Mesothelial cell of epicardium (in vitro differentiated cells): ENCODE results near the gene XK. TPM values are rescaled to one million over a fixed set of nuclear protein-coding genes. Genes with fewer than 3 reads are reported as not detected.

Experiments
- DNase-seq, 2 experiments: peaks; one replicate each; pipeline ENCODE4 v3.0.0; 2021; ENCODE audit warnings: low spot score in 2 of 2; ENCODE audit not compliant: unreplicated experiment in 2 of 2
- H3K27ac Mint-ChIP-seq: 2 replicates; pipeline ENCODE4 v1.8.0; 2021; ENCODE audit warnings: mixed read lengths
- H3K27me3 Mint-ChIP-seq: 2 replicates; pipeline ENCODE4 v1.8.0; 2021; ENCODE audit warnings: low read depth, mixed read lengths
- H3K36me3 Mint-ChIP-seq: 2 replicates; pipeline ENCODE4 v1.8.0; 2021; ENCODE audit warnings: mixed read lengths
- H3K4me1 Mint-ChIP-seq: 2 replicates; pipeline ENCODE4 v1.8.0; 2021; ENCODE audit warnings: mixed read lengths
- H3K4me3 Mint-ChIP-seq: 2 replicates; pipeline ENCODE4 v1.8.0; 2021; ENCODE audit warnings: mild to moderate bottlenecking, moderate library complexity, mixed read lengths
- H3K9me3 Mint-ChIP-seq: 2 replicates; pipeline ENCODE4 v1.8.0; 2021; ENCODE audit warnings: mixed read lengths
- total RNA-seq: library from RNA; stranded (reverse); gene quantifications from 3 replicates; pipeline ENCODE4 v1.2.1, GENCODE V29; 2021
- TF ChIP-seq, protein P1 (sequence below): fragments of 200-600 bp; sonication (generic); IDR thresholded peaks from one replicate; pipeline ENCODE4 v1.5.0; 2021; ENCODE audit warnings: antibody characterized with exemption; ENCODE audit not compliant: unreplicated experiment

The XK gene
- total RNA-seq, 1 donor from 2014 or later = 0.51 TPM

DNA sequence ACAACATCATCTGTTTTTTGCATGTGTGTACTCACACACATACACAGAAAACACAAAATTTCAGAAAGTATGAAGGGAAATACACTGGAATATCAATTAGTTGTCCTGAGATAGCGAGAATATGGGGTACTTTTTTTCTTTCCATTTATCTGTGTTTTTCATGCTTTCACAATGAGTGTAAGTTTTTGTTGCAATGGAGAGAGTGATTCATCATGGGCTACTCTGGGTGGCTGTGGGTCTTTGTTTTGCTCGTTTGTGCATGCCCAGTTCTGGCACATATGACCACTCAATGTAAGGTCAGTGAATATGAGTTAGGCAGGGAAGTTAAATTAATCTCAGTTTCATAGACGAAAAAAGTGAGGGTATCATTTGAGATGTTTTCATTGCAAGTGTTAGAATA is 26.9 kb downstream of the XK start:
- Mint-ChIP-seq H3K27me3 (no peaks in the 10 kb centered on the region), H3K36me3 (no peaks in the 10 kb centered on the region), H3K27ac (no peak overlapping the region), H3K4me1 (no peaks in the 10 kb centered on the region), H3K4me3 (no peak overlapping the region), H3K9me3 (peaks cover 21% of the 10 kb centered on the region)
- TF ChIP-seq, protein P1, sequence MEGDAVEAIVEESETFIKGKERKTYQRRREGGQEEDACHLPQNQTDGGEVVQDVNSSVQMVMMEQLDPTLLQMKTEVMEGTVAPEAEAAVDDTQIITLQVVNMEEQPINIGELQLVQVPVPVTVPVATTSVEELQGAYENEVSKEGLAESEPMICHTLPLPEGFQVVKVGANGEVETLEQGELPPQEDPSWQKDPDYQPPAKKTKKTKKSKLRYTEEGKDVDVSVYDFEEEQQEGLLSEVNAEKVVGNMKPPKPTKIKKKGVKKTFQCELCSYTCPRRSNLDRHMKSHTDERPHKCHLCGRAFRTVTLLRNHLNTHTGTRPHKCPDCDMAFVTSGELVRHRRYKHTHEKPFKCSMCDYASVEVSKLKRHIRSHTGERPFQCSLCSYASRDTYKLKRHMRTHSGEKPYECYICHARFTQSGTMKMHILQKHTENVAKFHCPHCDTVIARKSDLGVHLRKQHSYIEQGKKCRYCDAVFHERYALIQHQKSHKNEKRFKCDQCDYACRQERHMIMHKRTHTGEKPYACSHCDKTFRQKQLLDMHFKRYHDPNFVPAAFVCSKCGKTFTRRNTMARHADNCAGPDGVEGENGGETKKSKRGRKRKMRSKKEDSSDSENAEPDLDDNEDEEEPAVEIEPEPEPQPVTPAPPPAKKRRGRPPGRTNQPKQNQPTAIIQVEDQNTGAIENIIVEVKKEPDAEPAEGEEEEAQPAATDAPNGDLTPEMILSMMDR = no peak
- DNase-seq = no peak

- TF ChIP-seq, protein P1 = no peak
- H3K27ac Mint-ChIP-seq = no peak overlapping the region
- no peak overlapping the region for H3K4me3 Mint-ChIP-seq
- peaks cover 28% of the 10 kb centered on the region for H3K9me3 Mint-ChIP-seq
- DNase-seq = no peak
- H3K4me1 Mint-ChIP-seq = no peaks in the 10 kb centered on the region
- H3K27me3 Mint-ChIP-seq = no peaks in the 10 kb centered on the region
- no peaks in the 10 kb centered on the region for H3K36me3 Mint-ChIP-seq
Observed at GRCh38 chrX:37714479-37714878, 28.9 kb downstream of the XK start.

GRCh38 chrX:37716602-37717001 is 31.0 kb downstream of the XK start:
- no peaks in the 10 kb centered on the region for H3K36me3 Mint-ChIP-seq
- no peaks in the 10 kb centered on the region for H3K4me1 Mint-ChIP-seq
- TF ChIP-seq, protein P1 = no peak
- H3K9me3 Mint-ChIP-seq = peaks cover 37% of the 10 kb centered on the region
- H3K4me3 Mint-ChIP-seq = no peak overlapping the region
- H3K27me3 Mint-ChIP-seq = no peaks in the 10 kb centered on the region
- no peak for DNase-seq
- H3K27ac Mint-ChIP-seq = no peak overlapping the region

- Mint-ChIP-seq H3K27ac (no peak overlapping the region), H3K9me3 (peaks cover 43% of the 10 kb centered on the region), H3K27me3 (no peaks in the 10 kb centered on the region), H3K4me1 (peaks cover 2% of the 10 kb centered on the region), H3K36me3 (no peaks in the 10 kb centered on the region), H3K4me3 (no peak overlapping the region)
- TF ChIP-seq, protein P1 = no peak
- no peak for DNase-seq
Observed at GRCh38 chrX:37717708-37718107, 32.1 kb downstream of the XK start.

DNA sequence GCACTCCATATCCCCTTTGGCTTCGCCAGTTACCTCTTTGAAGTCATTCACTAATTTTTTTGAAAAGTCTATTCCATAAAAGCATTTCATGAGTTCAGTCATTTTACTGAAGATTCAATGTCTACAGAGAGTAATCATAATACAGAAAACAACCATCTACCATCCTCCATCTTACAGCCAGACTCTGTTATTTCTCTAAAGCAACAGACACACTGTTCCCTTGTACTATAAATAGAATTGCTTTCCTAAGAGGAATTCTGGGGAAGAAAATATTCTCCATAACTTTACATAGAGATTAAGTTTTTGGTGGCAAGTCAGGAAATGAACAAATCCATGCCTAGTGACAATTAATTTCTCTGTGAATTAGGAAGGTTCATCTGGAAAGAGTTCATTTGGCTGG is 37.0 kb downstream of the XK start:
- H3K27me3 Mint-ChIP-seq = no peaks in the 10 kb centered on the region
- H3K4me3 Mint-ChIP-seq = no peak overlapping the region
- H3K9me3 Mint-ChIP-seq = peaks cover 62% of the 10 kb centered on the region
- no peak for DNase-seq
- H3K36me3 Mint-ChIP-seq = no peaks in the 10 kb centered on the region
- TF ChIP-seq, protein P1 = no peak
- no peak overlapping the region for H3K27ac Mint-ChIP-seq
- peaks cover 2% of the 10 kb centered on the region for H3K4me1 Mint-ChIP-seq

- DNase-seq = no peak
- H3K36me3 Mint-ChIP-seq = no peaks in the 10 kb centered on the region
- no peak overlapping the region for H3K4me3 Mint-ChIP-seq
- H3K27ac Mint-ChIP-seq = no peak overlapping the region
- TF ChIP-seq, protein P1 = no peak
- H3K4me1 Mint-ChIP-seq = peaks cover 2% of the 10 kb centered on the region
- H3K27me3 Mint-ChIP-seq = no peaks in the 10 kb centered on the region
- H3K9me3 Mint-ChIP-seq = peaks cover 52% of the 10 kb centered on the region
Observed at GRCh38 chrX:37726346-37726745, 40.8 kb downstream of the XK start.
